Gastrocnemius medialis (tissue), 4 donors: ENCODE measurements around the gene ASTN2.

ENCODE experiments used
- POLR2A ChIP-seq, 2 donors: fragments of 450-650 bp; IDR thresholded peaks; one replicate each; pipeline ENCODE4 v1.6.1; 2017; ENCODE audit warnings: antibody characterized with exemption in 2 of 2, mild to moderate bottlenecking in 2 of 2, moderate library complexity in 2 of 2
- TF ChIP-seq, protein P1 (sequence below), 5 experiments: fragments of 450-650 bp in 3 of 5; fragments of 200-600 bp in 2 of 5; sonication (generic) in 2 of 5; IDR thresholded peaks in 4 of 5; conservative IDR thresholded peaks in 1 of 5; 1 replicate in 4 of 5; 2 replicates in 1 of 5; pipeline ENCODE4 v1.5.1; 2016 to 2019; ENCODE audit warnings: antibody characterized with exemption in 5 of 5, mild to moderate bottlenecking in 3 of 5, moderate library complexity in 3 of 5

DNA sequence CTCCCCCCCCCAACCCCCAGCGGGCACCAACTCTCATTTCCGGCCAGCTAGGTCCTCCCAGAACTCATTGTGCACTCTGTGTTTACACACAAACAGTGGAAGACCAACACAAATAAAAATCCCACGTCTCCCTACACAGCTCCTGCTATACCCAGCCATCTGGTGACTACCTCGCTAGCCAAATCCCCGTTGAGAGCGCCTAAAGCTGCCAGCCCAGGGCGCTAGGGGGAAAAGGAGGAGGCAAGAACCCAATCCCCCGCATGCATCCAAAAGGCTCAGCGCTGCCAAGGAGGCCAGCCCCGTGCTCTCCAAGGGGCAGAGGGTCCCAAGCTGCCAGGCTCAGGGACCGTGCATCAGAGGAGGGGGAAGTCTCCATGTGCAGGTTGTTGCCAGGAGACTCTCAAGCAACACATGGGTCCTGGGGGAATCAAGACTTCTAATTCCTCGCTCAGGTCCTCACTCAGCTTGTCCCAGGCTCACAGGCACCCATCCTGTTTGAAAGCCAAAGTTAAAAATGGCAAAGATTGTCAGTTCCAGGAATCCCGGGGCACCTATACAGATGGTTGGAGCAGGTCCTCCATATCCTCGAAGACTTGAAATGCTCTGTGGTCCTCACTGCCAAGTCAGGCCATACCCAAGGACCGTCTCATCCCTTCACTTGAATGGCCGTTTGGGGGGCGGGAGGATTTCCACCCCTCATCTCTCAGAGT lies 2.7 kb downstream of the ASTN2 start:
- TF ChIP-seq, protein P1, sequence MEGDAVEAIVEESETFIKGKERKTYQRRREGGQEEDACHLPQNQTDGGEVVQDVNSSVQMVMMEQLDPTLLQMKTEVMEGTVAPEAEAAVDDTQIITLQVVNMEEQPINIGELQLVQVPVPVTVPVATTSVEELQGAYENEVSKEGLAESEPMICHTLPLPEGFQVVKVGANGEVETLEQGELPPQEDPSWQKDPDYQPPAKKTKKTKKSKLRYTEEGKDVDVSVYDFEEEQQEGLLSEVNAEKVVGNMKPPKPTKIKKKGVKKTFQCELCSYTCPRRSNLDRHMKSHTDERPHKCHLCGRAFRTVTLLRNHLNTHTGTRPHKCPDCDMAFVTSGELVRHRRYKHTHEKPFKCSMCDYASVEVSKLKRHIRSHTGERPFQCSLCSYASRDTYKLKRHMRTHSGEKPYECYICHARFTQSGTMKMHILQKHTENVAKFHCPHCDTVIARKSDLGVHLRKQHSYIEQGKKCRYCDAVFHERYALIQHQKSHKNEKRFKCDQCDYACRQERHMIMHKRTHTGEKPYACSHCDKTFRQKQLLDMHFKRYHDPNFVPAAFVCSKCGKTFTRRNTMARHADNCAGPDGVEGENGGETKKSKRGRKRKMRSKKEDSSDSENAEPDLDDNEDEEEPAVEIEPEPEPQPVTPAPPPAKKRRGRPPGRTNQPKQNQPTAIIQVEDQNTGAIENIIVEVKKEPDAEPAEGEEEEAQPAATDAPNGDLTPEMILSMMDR (IDR thresholded peaks at IDR 0.05 in 4 of 5, conservative IDR thresholded peaks at IDR 0.05 in 1 of 5), result no peak
- TF ChIP-seq POLR2A (IDR thresholded peaks at IDR 0.05), result no peak
